Vagina (tissue), 2 donors: Measurements from ENCODE around the gene CCR9.

Experiments used
- POLR2A ChIP-seq, 2 donors: fragments of 450-650 bp; IDR thresholded peaks; one replicate each; pipeline ENCODE4 v1.6.1; 2017; ENCODE audit warnings: antibody characterized with exemption in 2 of 2, mild to moderate bottlenecking in 2 of 2, moderate library complexity in 2 of 2
- POLR2AphosphoS5 ChIP-seq, 2 donors: sonication (generic); formaldehyde crosslinking; IDR thresholded peaks; one replicate each; pipeline ENCODE4 v1.9.0; 2017; ENCODE audit warnings: antibody characterized with exemption in 2 of 2, mild to moderate bottlenecking in 2 of 2, low read depth in 1 of 2; ENCODE audit not compliant: insufficient read depth in 1 of 2
- TF ChIP-seq, protein P1 (sequence below), 3 experiments: fragments of 450-650 bp in 2 of 3; fragments of 200-600 bp in 1 of 3; sonication (generic) in 1 of 3; IDR thresholded peaks; one replicate each; pipeline ENCODE4 v1.5.1; 2017 to 2019; ENCODE audit warnings: antibody characterized with exemption in 3 of 3, mild to moderate bottlenecking in 2 of 3, moderate library complexity in 2 of 3

DNA sequence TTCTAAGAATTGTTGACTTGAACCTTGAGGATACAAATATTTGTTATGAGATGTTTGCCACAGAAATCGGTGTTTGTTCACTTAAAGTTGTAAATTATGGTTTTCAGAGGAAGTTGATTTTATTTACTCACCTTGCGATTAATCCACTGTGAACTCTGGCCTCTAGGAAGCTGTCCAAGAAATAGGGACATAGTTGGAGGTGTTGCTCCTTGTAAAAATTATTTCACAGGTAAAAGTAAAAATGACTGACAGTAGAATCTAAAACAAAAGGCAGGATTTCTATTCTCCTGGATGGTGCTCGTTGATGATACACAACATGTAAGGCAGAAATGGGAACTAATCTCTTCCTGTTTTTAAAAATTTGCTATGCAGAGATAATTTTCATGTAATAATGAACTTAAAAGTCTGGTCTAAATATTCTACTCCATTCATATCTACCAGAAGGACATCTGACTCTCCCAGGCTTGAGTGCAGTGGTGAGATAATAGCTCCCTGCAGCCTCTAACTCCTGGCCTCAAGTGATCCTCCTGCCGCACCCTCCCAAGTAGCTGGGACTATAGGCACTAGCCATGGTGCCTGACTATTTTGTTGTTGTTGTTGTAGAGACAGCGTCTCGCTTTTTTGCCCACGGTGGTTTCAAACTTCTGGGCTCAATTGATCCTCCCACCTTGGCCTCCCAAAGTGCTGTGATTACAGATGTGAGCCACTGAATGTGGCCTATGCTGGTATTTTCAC, 27.4 kb upstream of the CCR9 start:
- TF ChIP-seq, protein P1, sequence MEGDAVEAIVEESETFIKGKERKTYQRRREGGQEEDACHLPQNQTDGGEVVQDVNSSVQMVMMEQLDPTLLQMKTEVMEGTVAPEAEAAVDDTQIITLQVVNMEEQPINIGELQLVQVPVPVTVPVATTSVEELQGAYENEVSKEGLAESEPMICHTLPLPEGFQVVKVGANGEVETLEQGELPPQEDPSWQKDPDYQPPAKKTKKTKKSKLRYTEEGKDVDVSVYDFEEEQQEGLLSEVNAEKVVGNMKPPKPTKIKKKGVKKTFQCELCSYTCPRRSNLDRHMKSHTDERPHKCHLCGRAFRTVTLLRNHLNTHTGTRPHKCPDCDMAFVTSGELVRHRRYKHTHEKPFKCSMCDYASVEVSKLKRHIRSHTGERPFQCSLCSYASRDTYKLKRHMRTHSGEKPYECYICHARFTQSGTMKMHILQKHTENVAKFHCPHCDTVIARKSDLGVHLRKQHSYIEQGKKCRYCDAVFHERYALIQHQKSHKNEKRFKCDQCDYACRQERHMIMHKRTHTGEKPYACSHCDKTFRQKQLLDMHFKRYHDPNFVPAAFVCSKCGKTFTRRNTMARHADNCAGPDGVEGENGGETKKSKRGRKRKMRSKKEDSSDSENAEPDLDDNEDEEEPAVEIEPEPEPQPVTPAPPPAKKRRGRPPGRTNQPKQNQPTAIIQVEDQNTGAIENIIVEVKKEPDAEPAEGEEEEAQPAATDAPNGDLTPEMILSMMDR (IDR thresholded peaks at IDR 0.05), result no peak
- TF ChIP-seq POLR2A (IDR thresholded peaks at IDR 0.05) (no peak), POLR2AphosphoS5 (IDR thresholded peaks at IDR 0.05; ENCODE audit: insufficient read depth in 1 of 2, low read depth in 1 of 2) (no peak)
